HEK293 (cell line): ENCODE data around the gene TMC3.

Experiments
- CTCF ChIA-PET: fragments of 350-600 bp; formaldehyde crosslinking; extraction: SDS; loops from one replicate; lab custom pipeline; 2021; ENCODE audit warnings: antibody characterized with exemption; lab: Yijun Ruan, JAX
- POLR2A ChIA-PET: fragments of 300-600 bp; formaldehyde crosslinking; extraction: SDS; loops from one replicate; lab custom pipeline; 2020; ENCODE audit warnings: antibody characterized with exemption, inconsistent platforms; lab: Yijun Ruan, JAX
- H3K27ac ChIP-seq: fragments of 200-500 bp; sonication (Bioruptor generic); 2 replicates; pipeline ENCODE4 v1.5.1; 2014; ENCODE audit warnings: low read depth, low read length, control low read depth, inconsistent platforms; ENCODE audit errors: extremely low read depth
- H3K36me3 ChIP-seq, 2 experiments: fragments of 200-500 bp in 1 of 2; sonication (Bioruptor generic) in 1 of 2; 1 replicate in 1 of 2; 2 replicates in 1 of 2; pipeline ENCODE4 v1.5.1; 2014 to 2017; ENCODE audit warnings: inconsistent platforms in 2 of 2, low read length in 2 of 2; ENCODE audit not compliant: control insufficient read depth in 2 of 2, insufficient read depth in 1 of 2
- H3K4me1 ChIP-seq: fragments of 200-500 bp; sonication (Bioruptor generic); 2 replicates; pipeline ENCODE4 v1.5.1; 2014; ENCODE audit warnings: mild to moderate bottlenecking, low read length, inconsistent platforms; ENCODE audit not compliant: control insufficient read depth, insufficient read depth
- H3K4me3 ChIP-seq: 2 replicates; pipeline ENCODE4 v1.5.1; 2011; ENCODE audit warnings: low read depth, mild to moderate bottlenecking, control low read depth, low read length, moderate library complexity
- H3K9me3 ChIP-seq: fragments of 200-500 bp; sonication (Bioruptor generic); 2 replicates; pipeline ENCODE4 v1.5.1; 2014; ENCODE audit warnings: low read depth, low read length, inconsistent platforms; ENCODE audit not compliant: control insufficient read depth, insufficient read depth
- KLF10 ChIP-seq: fragments of 450-650 bp; IDR thresholded peaks from 2 replicates; pipeline ENCODE4 v1.5.1; 2018; ENCODE audit warnings: missing biosample characterization, mild to moderate bottlenecking, missing genetic modification characterization
- KLF7 ChIP-seq: fragments of 450-650 bp; formaldehyde crosslinking; IDR thresholded peaks from 2 replicates; pipeline ENCODE4 v1.5.1; 2016; ENCODE audit warnings: missing biosample characterization, missing genetic modification characterization, borderline replicate concordance
- SCRT2 ChIP-seq: fragments of 450-650 bp; formaldehyde crosslinking; IDR thresholded peaks from 2 replicates; pipeline ENCODE4 v1.5.1; 2016; ENCODE audit warnings: missing biosample characterization, missing genetic modification characterization
- ZBTB17 ChIP-seq: fragments of 450-650 bp; formaldehyde crosslinking; IDR thresholded peaks from 2 replicates; pipeline ENCODE4 v1.5.1; 2016; ENCODE audit warnings: missing biosample characterization, missing genetic modification characterization
- ZBTB20 ChIP-seq: fragments of 450-650 bp; formaldehyde crosslinking; IDR thresholded peaks from 2 replicates; pipeline ENCODE4 v1.5.1; 2016; ENCODE audit warnings: missing biosample characterization, missing genetic modification characterization
- ZNF132 ChIP-seq: fragments of 450-650 bp; formaldehyde crosslinking; IDR thresholded peaks from 2 replicates; pipeline ENCODE4 v1.5.1; 2017; ENCODE audit warnings: missing biosample characterization, missing genetic modification characterization, borderline replicate concordance
- ZNF184 ChIP-seq: fragments of 450-650 bp; IDR thresholded peaks from 2 replicates; pipeline ENCODE4 v1.5.1; 2018; ENCODE audit warnings: missing biosample characterization, mild to moderate bottlenecking, missing genetic modification characterization
- ZNF214 ChIP-seq: fragments of 450-650 bp; formaldehyde crosslinking; IDR thresholded peaks from 2 replicates; pipeline ENCODE4 v1.5.1; 2017; ENCODE audit warnings: missing biosample characterization, mild to moderate bottlenecking, missing genetic modification characterization, borderline replicate concordance
- ZNF223 ChIP-seq: fragments of 450-650 bp; formaldehyde crosslinking; IDR thresholded peaks from 2 replicates; pipeline ENCODE4 v1.5.1; 2016; ENCODE audit warnings: missing biosample characterization, missing genetic modification characterization
- ZNF266 ChIP-seq: fragments of 450-650 bp; formaldehyde crosslinking; IDR thresholded peaks from 2 replicates; pipeline ENCODE4 v1.5.1; 2016; ENCODE audit warnings: missing biosample characterization, missing genetic modification characterization, low read depth
- ZNF341 ChIP-seq: fragments of 450-650 bp; formaldehyde crosslinking; IDR thresholded peaks from 2 replicates; pipeline ENCODE4; 2016; ENCODE audit warnings: low read depth, missing biosample characterization, missing genetic modification characterization
- ZNF354C ChIP-seq: fragments of 450-650 bp; formaldehyde crosslinking; IDR thresholded peaks from 2 replicates; pipeline ENCODE4 v1.5.1; 2016; ENCODE audit warnings: missing biosample characterization, missing genetic modification characterization, low read depth, borderline replicate concordance
- ZNF366 ChIP-seq: fragments of 450-650 bp; formaldehyde crosslinking; conservative IDR thresholded peaks from 2 replicates; pipeline ENCODE4 v1.5.1; 2016; ENCODE audit warnings: missing biosample characterization, missing genetic modification characterization
- ZNF394 ChIP-seq: fragments of 450-650 bp; formaldehyde crosslinking; IDR thresholded peaks from 2 replicates; pipeline ENCODE4 v1.5.1; 2016; ENCODE audit warnings: missing biosample characterization, missing genetic modification characterization, mild to moderate bottlenecking, moderate library complexity, borderline replicate concordance
- ZNF510 ChIP-seq: fragments of 450-650 bp; formaldehyde crosslinking; IDR thresholded peaks from 2 replicates; pipeline ENCODE4 v1.5.1; 2018; ENCODE audit warnings: mild to moderate bottlenecking, missing genetic modification characterization, missing biosample characterization; ENCODE audit not compliant: insufficient replicate concordance
- ZNF549 ChIP-seq: fragments of 450-650 bp; IDR thresholded peaks from 2 replicates; pipeline ENCODE4 v1.5.1; 2018; ENCODE audit warnings: missing biosample characterization, missing genetic modification characterization, mild to moderate bottlenecking, inconsistent platforms, moderate library complexity
- ZNF558 ChIP-seq: fragments of 450-650 bp; formaldehyde crosslinking; IDR thresholded peaks from 2 replicates; pipeline ENCODE4 v1.5.1; 2016; ENCODE audit warnings: missing biosample characterization, missing genetic modification characterization
- ZNF677 ChIP-seq: fragments of 450-650 bp; IDR thresholded peaks from 2 replicates; pipeline ENCODE4 v1.5.0; 2018; ENCODE audit warnings: missing biosample characterization, mild to moderate bottlenecking, missing genetic modification characterization, moderate library complexity
- ZNF76 ChIP-seq: fragments of 450-650 bp; formaldehyde crosslinking; IDR thresholded peaks from 2 replicates; pipeline ENCODE4; 2016; ENCODE audit warnings: low read depth, missing biosample characterization, missing genetic modification characterization, borderline replicate concordance

Gene TMC3

DNA sequence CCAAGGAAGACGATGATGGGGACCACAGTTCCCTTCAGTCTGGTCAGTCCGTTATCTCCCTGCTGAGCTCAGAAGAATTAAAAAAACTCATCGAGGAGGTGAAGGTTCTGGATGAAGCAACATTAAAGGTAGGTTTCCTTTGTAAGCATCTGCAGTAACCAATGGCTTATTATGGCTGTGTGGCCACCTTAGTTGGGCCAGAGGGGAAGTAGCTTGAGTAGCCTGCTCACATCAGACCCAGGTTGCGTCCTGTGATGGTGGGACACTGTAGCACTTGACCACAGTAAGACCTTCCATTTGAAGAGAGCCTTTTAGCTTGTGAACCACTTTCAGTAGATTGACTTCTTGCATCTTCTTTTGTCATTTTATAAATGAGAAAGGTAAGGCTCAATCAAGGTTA lies 72.6 kb downstream of the TMC3 start:
- H3K4me3 ChIP-seq, result no peak overlapping the region
- H3K9me3 ChIP-seq, result no peaks in the 10 kb centered on the region
- no peak overlapping the region for H3K27ac ChIP-seq
- POLR2A ChIA-PET, result no interaction called here
- TF ChIP-seq ZNF558 (tag by site-specific recombination) (no peak), ZBTB20 (no peak)
- TF ChIP-seq, all 188 proteins: peak for 0
- CTCF ChIA-PET, result interaction anchor here (0.5 to 2.1 kb wide), 4 partner anchors 26 to 109 kb away, joined by 3 to 7 read pairs (median 4); no protein-coding TSS in a partner anchor
- Histone ChIP-seq H3K4me1 (no peaks in the 10 kb centered on the region), H3K36me3 (no peaks in the 10 kb centered on the region)

DNA sequence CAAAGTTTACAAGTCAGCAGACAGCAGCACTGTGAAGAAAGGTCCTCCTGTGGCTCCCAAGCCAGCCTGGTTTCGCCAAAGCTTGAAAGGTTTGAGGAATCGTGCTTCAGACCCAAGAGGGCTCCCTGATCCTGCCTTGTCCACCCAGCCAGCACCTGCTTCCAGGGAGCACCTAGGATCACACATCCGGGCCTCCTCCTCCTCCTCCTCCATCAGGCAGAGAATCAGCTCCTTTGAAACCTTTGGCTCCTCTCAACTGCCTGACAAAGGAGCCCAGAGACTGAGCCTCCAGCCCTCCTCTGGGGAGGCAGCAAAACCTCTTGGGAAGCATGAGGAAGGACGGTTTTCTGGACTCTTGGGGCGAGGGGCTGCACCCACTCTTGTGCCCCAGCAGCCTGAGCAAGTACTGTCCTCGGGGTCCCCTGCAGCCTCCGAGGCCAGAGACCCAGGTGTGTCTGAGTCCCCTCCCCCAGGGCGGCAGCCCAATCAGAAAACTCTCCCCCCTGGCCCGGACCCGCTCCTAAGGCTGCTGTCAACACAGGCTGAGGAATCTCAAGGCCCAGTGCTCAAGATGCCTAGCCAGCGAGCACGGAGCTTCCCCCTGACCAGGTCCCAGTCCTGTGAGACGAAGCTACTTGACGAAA lies 74.3 kb downstream of the TMC3 start:
- no peak overlapping the region for H3K4me3 ChIP-seq
- H3K9me3 ChIP-seq, result no peaks in the 10 kb centered on the region
- no peaks in the 10 kb centered on the region for H3K36me3 ChIP-seq
- CTCF ChIA-PET, result interaction anchor here (1.5 kb wide), 1 partner anchor 33 kb away, joined by 7 read pairs; no protein-coding TSS in a partner anchor
- no peak overlapping the region for H3K27ac ChIP-seq
- TF ChIP-seq ZNF132 (tag by site-specific recombination) (no peak), ZNF76 (tag by site-specific recombination) (no peak)
- POLR2A ChIA-PET, result no interaction called here
- no peaks in the 10 kb centered on the region for H3K4me1 ChIP-seq

DNA sequence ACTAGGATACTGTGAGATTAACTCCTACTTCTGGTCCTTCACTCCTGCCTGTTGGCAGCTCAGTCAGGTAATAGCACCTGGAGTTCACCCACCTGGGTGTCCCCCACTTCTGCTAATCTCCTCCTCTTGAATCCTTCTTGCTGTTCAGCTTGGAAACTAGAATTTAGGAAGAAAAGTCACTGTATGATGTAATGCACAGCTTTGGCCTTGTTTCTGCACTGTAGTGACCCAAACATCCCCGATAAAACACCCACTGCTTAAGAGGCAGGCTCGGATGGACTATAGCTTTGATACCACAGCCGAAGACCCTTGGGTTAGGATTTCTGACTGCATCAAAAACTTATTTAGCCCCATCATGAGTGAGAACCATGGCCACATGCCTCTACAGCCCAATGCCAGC lies 74.9 kb downstream of the TMC3 start:
- Histone ChIP-seq H3K36me3 (no peaks in the 10 kb centered on the region), H3K4me1 (no peaks in the 10 kb centered on the region), H3K27ac (no peak overlapping the region), H3K4me3 (no peak overlapping the region), H3K9me3 (no peaks in the 10 kb centered on the region)
- POLR2A ChIA-PET, result no interaction called here
- CTCF ChIA-PET, result interaction anchor here (0.8 to 1.5 kb wide), 2 partner anchors 33 to 37 kb away, joined by 3 to 7 read pairs; no protein-coding TSS in a partner anchor
- no peak for TF ChIP-seq ZNF366 (tag by site-specific recombination)
- no peak for TF ChIP-seq ZNF677
- no peak for TF ChIP-seq ZNF354C (tag by site-specific recombination)

DNA sequence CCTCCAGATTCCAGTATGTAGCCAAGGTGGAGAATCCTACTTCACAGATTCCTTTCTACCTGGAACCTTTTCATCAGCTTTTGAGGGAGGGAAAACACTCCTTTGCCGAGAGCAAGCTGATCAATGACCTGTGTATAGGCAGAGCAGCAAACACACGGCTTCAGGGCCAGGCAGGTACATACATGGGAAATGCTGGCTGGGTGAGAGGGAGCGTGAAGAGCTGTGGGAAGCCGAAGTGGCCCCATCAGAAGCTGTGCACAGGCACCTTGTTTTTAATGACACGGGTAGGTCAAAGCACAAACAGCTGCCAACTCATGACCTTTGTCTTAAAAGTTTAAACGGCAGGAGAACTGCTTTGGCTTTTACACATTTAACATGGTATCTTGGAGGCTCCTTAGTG lies 75.4 kb downstream of the TMC3 start:
- Histone ChIP-seq H3K36me3 (no peaks in the 10 kb centered on the region), H3K27ac (no peak overlapping the region), H3K9me3 (no peaks in the 10 kb centered on the region), H3K4me1 (no peaks in the 10 kb centered on the region), H3K4me3 (no peak overlapping the region)
- TF ChIP-seq ZNF549 (tag by site-specific recombination), result no peak
- TF ChIP-seq SCRT2 (tag by site-specific recombination), result no peak
- TF ChIP-seq ZNF510 (tag by site-specific recombination), result no peak
- TF ChIP-seq KLF10 (tag by site-specific recombination), result no peak
- TF ChIP-seq KLF7 (tag by site-specific recombination), result no peak
- no peak for TF ChIP-seq ZNF184 (tag by site-specific recombination)
- no peak for TF ChIP-seq ZNF341 (tag by site-specific recombination)
- no peak for TF ChIP-seq ZNF223 (tag by site-specific recombination)
- TF ChIP-seq ZBTB17, result no peak
- TF ChIP-seq ZNF266, result no peak
- TF ChIP-seq ZNF214 (tag by site-specific recombination), result no peak
- no peak for TF ChIP-seq ZNF394
- ChIA-PET POLR2A (no interaction called here), CTCF (interaction anchor here (0.8 to 1.5 kb wide), 2 partner anchors 32 to 36 kb away, joined by 3 to 7 read pairs; no protein-coding TSS in a partner anchor)
